Nephron progenitor cell (in vitro differentiated cells): ENCODE data around the gene KIF26A.

Experiments used
- DNase-seq: peaks from one replicate; pipeline ENCODE4 v3.0.0; 2021
- H3K27ac Mint-ChIP-seq: 2 replicates; pipeline ENCODE4 v1.8.0; 2021; ENCODE audit warnings: mild to moderate bottlenecking, moderate library complexity, mixed read lengths
- H3K27me3 Mint-ChIP-seq: 2 replicates; pipeline ENCODE4 v1.8.0; 2021; ENCODE audit warnings: mild to moderate bottlenecking, low read depth, mixed read lengths; ENCODE audit not compliant: poor library complexity
- H3K36me3 Mint-ChIP-seq: 2 replicates; pipeline ENCODE4 v1.8.0; 2021; ENCODE audit warnings: low read depth, mixed read lengths
- H3K4me1 Mint-ChIP-seq: 2 replicates; pipeline ENCODE4 v1.8.0; 2021; ENCODE audit warnings: mixed read lengths
- H3K4me3 Mint-ChIP-seq: 2 replicates; pipeline ENCODE4 v1.8.0; 2021; ENCODE audit warnings: mild to moderate bottlenecking, moderate library complexity, mixed read lengths
- H3K9me3 Mint-ChIP-seq: 2 replicates; pipeline ENCODE4 v1.8.0; 2021; ENCODE audit warnings: mild to moderate bottlenecking, moderate library complexity, mixed read lengths
- TF ChIP-seq, protein P1 (sequence below): fragments of 200-600 bp; sonication (generic); IDR thresholded peaks from 2 replicates; pipeline ENCODE4 v1.5.0; 2021; ENCODE audit warnings: antibody characterized with exemption

Gene KIF26A

DNA sequence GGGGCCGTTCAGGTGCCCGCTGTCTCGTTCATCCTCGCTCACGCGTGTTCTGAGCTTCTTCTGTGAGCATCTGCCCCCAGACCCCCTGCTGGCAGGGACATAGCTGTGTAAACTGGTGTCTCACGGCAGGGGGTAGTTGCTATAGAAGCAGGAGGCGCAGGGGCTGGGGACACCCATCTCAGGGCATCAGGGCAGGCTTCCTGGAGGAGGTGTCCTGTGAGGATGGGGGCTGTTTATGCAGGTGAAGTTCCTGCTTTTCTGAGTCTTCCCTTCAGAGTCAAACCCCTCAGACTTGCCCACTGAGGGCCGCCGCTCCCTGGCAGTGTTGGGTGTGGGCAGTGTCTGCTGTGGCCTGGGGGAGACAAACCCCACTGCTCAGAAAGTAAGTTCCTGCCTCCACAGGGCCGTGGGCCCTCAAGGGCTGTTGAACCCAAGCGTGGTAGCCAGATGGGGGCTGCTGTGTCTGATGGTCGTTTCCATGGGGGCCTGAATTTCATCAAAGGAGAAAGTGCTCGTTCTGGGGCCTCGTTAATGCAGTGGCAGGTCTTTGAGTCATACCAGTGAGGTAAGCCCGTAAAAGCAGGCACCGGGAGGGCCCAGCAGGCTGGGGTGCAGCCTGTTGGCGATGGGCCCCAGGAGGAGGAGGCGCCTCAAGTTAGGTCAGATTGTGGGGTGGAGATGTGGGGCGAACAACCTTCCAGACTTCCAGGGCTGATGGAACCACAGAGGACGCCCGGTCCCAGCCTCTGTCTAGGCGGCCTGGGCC lies 23.4 kb downstream of the KIF26A start:
- no peaks in the 10 kb centered on the region for H3K36me3 Mint-ChIP-seq
- H3K4me1 Mint-ChIP-seq = peaks cover 4% of the 10 kb centered on the region
- H3K27me3 Mint-ChIP-seq = no peaks in the 10 kb centered on the region
- TF ChIP-seq, protein P1, sequence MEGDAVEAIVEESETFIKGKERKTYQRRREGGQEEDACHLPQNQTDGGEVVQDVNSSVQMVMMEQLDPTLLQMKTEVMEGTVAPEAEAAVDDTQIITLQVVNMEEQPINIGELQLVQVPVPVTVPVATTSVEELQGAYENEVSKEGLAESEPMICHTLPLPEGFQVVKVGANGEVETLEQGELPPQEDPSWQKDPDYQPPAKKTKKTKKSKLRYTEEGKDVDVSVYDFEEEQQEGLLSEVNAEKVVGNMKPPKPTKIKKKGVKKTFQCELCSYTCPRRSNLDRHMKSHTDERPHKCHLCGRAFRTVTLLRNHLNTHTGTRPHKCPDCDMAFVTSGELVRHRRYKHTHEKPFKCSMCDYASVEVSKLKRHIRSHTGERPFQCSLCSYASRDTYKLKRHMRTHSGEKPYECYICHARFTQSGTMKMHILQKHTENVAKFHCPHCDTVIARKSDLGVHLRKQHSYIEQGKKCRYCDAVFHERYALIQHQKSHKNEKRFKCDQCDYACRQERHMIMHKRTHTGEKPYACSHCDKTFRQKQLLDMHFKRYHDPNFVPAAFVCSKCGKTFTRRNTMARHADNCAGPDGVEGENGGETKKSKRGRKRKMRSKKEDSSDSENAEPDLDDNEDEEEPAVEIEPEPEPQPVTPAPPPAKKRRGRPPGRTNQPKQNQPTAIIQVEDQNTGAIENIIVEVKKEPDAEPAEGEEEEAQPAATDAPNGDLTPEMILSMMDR = no peak
- no peaks in the 10 kb centered on the region for H3K9me3 Mint-ChIP-seq
- H3K27ac Mint-ChIP-seq = no peak overlapping the region
- no peak overlapping the region for H3K4me3 Mint-ChIP-seq
- DNase-seq = no peak

DNA sequence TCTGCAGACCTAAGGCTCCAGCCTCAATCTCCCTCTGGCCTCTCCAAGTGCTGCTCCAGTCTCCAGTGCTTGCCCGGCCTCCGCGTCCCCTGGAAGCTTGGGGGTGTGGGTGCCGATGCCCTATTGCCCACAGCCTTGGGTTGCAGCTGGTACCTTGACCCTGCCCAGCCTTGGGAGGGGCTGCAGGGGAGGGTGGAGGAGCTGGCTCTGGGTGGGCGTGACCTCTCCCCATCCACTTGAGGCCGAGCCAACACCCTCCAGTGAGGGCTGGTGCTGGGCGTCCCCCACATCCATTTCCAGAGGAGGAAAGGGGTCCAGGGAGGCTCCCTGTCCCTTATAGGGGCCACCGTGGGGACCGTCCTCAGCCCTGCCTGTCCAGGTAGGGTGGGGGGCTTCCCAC lies 24.1 kb downstream of the KIF26A start:
- DNase-seq = no peak
- H3K36me3 Mint-ChIP-seq = no peaks in the 10 kb centered on the region
- H3K4me1 Mint-ChIP-seq = no peaks in the 10 kb centered on the region

DNA sequence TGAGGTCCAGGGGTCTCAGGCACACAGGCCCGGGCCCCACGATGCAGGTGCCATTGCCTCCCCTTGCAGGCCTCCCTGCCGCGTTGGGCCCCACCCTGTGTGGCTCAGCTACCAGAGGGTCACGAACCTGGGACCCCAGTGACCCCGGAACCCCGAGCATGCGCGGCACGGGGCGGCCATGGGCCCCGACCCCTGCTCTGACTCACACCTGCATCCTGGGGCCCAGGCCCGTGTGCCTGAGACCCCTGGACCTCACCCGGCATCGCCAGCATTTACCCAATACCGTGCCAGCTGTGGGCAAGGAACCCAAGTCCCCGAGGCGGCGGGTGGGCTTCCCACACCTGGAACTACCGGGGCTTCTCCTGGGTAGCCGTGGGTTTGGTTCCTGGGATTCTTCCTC lies 25.2 kb downstream of the KIF26A start:
- Mint-ChIP-seq H3K4me3 (no peak overlapping the region), H3K27ac (no peak overlapping the region), H3K36me3 (no peaks in the 10 kb centered on the region), H3K9me3 (no peaks in the 10 kb centered on the region), H3K27me3 (no peaks in the 10 kb centered on the region), H3K4me1 (no peaks in the 10 kb centered on the region)
- DNase-seq = no peak
- TF ChIP-seq, protein P1 = no peak

More for the DNA sequence above, 24.1 kb downstream of the KIF26A start:
- Mint-ChIP-seq H3K27ac (no peak overlapping the region), H3K27me3 (no peaks in the 10 kb centered on the region), H3K4me3 (no peak overlapping the region), H3K9me3 (no peaks in the 10 kb centered on the region)
- TF ChIP-seq, protein P1 = no peak

DNA sequence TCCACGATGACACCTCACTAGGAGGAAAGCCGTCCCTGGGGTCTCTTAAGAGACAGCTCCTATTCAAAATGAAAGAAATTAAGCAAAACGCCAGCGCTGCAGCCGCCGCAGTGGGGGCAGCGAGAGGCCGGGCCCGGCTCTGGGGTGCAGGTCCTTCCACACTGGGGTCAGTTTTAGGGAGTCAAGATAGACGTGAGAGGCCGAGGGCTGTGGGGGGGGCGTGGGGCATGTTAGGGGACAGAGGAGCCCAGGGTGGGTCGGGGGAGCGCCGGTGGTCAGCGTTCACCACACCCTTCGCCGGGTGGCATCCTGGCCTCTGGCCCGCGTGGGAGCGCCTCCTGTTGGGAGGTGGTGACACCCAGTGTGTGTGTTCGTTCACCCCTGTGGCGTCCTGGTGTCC lies 25.7 kb downstream of the KIF26A start:
- TF ChIP-seq, protein P1 = no peak
- no peaks in the 10 kb centered on the region for H3K9me3 Mint-ChIP-seq
- no peaks in the 10 kb centered on the region for H3K36me3 Mint-ChIP-seq
- no peak overlapping the region for H3K4me3 Mint-ChIP-seq
- no peaks in the 10 kb centered on the region for H3K27me3 Mint-ChIP-seq
- no peak for DNase-seq
- no peaks in the 10 kb centered on the region for H3K4me1 Mint-ChIP-seq
- H3K27ac Mint-ChIP-seq = no peak overlapping the region

DNA sequence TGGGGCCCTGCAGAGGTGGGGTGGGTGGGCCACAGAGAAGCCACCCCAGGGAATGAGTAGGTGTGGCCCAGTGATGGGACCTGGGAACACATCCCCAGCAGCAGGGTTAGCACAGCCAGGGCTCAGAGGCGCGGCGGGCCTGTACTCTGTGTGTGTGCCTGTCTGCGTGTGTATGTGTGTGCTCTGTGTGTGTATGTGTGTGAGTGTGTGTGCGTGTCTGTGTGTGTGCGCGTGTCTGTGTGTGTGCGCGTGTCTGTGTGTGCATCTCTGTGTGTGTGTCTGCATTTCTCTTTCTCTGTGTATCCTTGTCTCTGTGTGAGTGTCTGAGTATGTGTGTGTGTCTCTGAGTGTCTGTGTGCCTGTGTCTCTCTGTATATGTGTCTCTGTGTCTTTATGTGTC lies 26.1 kb downstream of the KIF26A start:
- Mint-ChIP-seq H3K4me1 (peaks cover 2% of the 10 kb centered on the region), H3K4me3 (no peak overlapping the region), H3K27ac (no peak overlapping the region), H3K9me3 (no peaks in the 10 kb centered on the region), H3K27me3 (peaks cover 3% of the 10 kb centered on the region), H3K36me3 (no peaks in the 10 kb centered on the region)
- TF ChIP-seq, protein P1 = no peak
- DNase-seq = no peak

DNA sequence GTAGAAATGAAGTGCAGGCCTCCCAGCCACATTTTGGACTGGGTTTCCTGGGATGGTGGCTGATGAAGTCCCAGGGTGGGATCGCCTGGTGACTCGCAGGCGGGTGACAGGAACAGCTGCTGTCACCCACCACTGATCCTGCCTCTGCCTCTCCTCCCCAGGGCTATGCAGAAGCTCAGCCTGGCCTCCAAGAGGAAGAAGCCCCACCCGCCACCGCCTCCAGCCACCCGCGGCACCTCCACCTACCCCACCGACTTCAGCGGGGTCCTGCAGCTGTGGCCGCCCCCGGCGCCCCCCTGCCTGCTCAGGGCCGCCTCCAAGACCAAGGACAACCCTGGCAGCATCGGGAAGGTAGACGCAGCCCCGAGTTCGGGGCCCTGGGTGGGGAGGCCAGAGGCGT lies 28.3 kb downstream of the KIF26A start:
- H3K27me3 Mint-ChIP-seq = peaks cover 20% of the 10 kb centered on the region
- TF ChIP-seq, protein P1 = no peak
- H3K4me3 Mint-ChIP-seq = no peak overlapping the region
- H3K36me3 Mint-ChIP-seq = no peaks in the 10 kb centered on the region
- no peaks in the 10 kb centered on the region for H3K9me3 Mint-ChIP-seq
- H3K4me1 Mint-ChIP-seq = peaks cover 17% of the 10 kb centered on the region
- no peak for DNase-seq
- H3K27ac Mint-ChIP-seq = no peak overlapping the region
